HG03432 (cell line): ENCODE measurements around the gene ST8SIA6.
"Not testable (repeated sequence)": the region's sequence is repeated elsewhere in the genome, so short reads cannot be mapped to it uniquely, and the experiment has no call there.

Experiments used
- ATAC-seq: cut with Tn5 transposase; IDR thresholded peaks from one replicate; pipeline ENCODE4 v1.9.1; 2021; ENCODE audit warnings: mild to moderate bottlenecking, moderate library complexity; ENCODE audit not compliant: unreplicated experiment

The ST8SIA6 gene

DNA sequence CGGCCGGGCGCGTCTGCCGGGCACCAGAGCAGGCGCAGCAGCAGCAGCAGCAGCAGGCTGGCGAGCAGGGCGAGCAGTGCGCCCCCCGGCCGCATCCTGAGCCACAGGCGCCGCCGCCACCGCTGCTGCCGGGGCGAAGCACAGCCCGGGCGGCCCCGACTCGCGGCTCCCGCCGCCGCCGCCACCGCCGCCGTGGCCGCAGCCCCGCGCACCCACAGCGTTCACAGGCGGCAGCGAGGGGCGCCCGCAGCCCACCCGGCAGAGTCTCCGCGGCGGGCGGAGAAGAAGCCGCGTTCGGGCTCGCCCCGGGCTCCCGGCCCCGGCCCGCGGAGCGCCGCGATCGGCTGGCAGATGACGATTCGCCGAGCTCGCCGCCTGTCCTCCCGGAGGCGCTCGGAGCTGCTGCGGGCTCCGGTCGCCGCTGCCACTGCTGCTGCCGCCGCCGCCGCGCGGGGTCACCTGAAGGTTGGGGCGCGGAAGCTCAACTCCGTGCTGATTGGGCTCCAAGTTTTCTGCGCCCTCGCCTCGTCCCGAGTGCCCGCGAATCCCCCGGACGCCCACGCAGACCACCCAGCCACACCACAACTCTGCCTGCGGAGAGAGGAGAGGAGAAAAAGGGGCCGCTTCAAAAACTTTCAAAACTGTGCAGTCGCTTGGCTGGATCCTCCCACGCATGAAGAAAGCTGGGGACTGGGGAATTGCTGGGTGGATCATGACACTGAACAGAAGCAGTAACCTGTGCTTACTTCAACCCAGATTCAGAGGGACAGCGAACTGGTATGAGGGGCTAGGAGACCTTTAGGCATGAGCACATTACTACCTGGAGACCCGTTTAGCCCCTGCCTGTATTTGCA lies at the start of gene ST8SIA6:
Gene ST8SIA6, minus strand, starts transcription at position 435 of the 854 bp plus-strand sequence. Its CDS starts 340 bp downstream, at position 95.
- peak; percentile 83 for ATAC-seq

DNA sequence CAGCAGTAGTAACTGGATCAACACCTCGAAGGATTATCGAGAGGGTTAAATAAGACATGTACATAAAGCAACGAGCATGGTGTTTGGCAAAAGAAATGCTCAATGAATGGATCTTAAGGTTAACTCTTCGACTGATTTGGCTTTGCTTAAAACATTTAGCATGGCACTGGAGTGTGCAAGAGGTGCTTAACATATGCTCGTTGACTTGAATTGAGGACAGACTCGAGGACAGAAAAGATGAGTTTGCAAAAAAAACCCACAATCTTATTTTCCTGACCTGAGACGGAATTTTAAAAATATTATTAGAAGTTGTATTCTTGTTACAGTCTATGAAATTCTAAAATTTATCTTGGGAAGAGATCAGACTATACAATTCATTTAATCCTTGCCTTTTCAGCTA lies 49.4 kb upstream of the ST8SIA6 start:
- no peak for ATAC-seq

DNA sequence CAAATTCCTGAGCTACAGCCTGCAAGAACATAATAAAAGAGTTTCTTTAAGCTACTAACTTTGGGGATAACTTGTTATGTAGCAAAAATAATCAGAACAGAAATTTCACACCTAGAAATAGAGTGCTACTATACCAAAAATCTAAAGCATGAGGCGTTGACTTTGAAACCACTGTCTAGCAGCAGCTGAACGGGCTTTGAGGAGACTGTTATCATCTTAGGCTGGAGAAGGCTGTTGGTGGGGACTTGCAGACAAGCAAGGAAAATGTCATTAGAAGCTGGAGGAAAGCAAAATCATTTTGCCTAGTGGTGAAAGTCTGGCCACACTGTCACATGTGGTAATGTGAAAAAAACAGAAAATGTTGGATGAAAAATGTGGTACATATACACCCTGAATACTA lies 48.4 kb upstream of the ST8SIA6 start:
- ATAC-seq, result no peak

GRCh38 chr10:17499014-17499413 lies 44.6 kb upstream of the ST8SIA6 start:
- ATAC-seq, result not testable (repeated sequence)

DNA sequence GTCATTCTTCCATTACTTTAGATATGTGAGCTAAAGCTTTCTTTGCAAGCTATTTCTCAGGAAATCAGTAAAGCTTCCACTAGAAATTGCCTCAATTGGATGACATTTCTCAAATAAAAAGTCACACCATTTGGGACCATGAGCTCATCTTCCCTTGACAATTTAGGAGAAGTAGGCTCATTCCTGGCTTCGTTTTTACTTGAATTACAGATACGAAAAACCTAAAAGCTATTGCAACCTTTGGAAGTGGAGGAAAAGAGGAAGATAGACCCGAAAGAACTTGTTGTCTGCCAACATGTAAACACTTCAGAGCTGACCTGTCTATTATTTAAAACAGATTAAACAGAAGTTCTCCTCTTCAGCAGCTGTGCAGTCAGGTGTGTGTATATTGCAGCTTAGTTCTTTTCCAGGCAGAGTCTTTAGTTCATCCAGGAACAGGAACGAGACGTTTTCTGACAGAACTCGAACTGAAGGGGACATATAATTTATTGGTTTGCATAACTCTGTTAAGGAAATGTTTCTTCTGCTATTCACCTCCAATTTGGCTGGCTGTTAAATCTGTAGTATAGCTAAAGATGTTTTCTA lies 43.1 kb upstream of the ST8SIA6 start:
- ATAC-seq, result no peak

DNA sequence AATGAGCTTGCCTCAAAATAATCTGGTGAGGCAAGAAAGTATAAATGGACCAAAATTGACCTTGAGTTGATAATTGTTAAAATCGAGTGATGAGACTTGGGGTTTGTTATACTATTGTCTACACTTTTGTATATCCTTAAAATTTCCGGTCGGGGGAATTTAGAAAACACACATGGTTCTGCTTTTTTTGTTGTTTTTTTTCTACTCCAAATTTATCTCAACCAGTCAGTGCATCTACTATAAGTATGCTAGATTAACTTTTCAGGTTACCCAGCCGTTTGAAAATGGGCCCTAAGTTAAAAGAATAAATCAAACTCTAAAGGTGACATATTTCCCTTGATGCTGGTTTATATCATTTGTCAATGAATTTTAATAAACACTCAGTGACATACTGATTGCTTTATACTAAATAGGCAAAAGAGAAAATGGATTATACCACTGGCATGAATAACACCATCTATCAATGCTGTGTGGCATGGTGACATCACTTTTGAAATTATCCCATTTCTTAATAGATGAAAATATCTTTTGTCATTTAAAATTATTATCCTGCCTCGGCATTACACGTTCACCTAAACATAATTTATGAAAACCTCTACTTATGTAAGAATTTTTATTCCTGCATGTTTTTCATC lies 40.3 kb upstream of the ST8SIA6 start:
- ATAC-seq, result no peak

- ATAC-seq, result no peak
These were observed 34.5 kb upstream of the ST8SIA6 start for GRCh38 chr10:17488848-17489247.

DNA sequence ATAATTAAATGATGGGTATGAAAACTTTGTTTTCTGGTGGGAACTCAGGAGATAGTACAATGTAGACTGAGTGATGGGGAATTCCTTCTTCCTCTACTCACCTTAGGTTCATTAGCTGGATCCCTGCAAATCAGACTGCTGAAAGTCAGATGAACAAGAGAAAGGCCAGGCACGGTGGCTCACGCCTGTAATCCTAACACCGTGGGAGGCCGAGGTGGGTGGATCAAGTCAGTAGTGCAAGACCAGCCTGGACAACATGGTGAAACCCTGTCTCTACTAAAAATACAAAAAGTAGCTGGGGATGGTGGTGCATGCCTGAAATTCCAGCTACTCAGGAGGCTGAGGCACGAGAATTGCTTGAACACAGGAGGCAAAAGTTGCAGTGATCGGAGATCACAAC lies 28.7 kb upstream of the ST8SIA6 start:
- ATAC-seq, result no peak

DNA sequence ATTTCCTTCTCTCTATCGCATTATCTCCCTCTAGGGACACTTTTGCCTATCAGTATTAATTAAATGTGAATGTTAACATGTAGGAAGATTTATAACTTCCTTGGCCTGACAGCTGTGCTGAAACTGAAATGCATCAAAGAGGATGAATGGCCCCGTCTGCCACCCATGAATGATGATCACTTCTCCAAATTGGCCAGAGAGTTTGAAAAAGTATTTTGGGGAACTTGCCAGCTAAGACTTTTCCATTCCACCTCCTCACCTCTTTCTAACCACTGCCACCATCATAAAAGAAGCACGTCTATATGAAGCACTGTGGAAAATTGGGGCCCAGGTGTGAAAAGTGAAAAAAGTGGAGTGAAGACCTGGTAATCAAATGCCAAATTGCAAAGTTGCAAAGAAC lies 25.4 kb upstream of the ST8SIA6 start:
- ATAC-seq, result no peak

GRCh38 chr10:17479015-17479615 lies 24.7 kb upstream of the ST8SIA6 start:
- ATAC-seq, result no peak

DNA sequence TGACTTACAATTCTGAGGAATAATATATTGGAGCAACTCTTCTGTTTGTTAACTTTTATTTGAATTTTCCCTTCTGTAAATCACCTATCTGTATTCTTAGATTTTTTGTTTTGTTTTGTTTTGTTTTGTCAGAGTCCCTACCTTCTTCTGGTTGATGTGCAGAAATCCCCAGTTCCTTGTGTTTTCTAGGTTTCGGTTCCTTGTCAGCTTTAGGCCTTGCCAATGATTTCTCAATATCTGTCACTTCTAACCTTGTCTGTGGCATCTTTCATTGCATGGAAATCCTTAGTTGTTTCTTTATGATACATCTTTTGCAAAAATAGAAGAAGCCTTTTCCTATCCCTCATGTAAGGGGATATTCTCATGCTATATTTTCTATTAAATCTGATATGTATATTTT lies 21.7 kb upstream of the ST8SIA6 start:
- peak; percentile 61 for ATAC-seq

DNA sequence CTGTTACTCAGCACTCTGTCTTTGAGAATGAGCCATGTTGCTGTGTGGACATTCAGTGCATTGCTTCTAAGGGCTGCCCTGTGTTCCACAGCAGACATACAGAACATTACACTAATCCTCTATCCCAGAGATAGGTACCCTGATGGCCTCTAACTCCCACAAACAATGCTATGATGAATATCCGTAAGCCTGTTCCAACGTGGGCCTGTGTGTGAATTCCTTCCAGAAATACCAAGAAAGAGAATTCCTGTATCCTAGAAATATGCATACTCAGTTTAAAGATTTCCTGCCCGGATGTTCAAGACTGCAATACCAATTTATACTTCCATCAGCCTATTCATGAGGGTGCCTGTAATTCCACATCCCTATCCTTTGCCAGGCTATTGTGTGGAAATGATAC lies 21.3 kb upstream of the ST8SIA6 start:
- no peak for ATAC-seq

GRCh38 chr10:17474595-17475323 lies 20.4 kb upstream of the ST8SIA6 start:
- no peak for ATAC-seq

DNA sequence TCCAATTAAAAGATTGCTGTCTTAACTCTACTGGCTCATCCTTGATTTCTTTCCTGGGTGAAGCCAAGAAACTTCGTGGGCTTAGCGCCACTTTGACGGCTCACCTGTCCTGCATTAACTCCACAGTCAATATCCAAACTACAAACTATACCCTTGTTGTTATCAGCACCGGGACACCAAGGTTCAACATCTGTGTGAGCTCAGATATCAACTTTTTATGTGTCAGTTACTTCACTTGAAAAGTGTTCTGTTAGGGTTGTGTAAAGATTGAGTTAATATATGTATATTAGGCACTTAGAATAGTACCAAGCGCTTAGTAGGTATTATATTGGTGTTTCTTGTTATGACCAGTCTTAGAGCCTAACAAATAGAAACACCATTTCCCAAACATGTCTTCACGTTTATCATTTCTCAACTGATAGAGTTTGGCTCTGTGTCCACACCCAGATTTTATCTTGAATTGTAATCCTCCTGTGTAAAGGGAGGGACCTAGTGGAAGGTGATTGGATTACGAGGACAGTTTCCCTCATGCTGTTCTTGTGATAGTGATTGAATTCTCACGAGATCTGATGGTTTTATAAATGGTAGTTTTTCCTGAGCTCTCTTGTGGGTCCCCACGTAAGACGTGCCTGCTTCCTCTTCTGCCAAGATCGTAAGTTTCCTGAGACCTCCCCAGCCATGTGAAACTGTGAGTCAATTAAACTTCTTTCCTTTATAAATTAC lies 19.0 kb upstream of the ST8SIA6 start:
- ATAC-seq, result no peak

GRCh38 chr10:17472481-17473227 lies 18.3 kb upstream of the ST8SIA6 start:
- ATAC-seq, result no peak

- ATAC-seq, result no peak
These were observed 15.9 kb upstream of the ST8SIA6 start for GRCh38 chr10:17470246-17470645.

GRCh38 chr10:17465328-17466125 lies 11.1 kb upstream of the ST8SIA6 start:
- no peak for ATAC-seq

DNA sequence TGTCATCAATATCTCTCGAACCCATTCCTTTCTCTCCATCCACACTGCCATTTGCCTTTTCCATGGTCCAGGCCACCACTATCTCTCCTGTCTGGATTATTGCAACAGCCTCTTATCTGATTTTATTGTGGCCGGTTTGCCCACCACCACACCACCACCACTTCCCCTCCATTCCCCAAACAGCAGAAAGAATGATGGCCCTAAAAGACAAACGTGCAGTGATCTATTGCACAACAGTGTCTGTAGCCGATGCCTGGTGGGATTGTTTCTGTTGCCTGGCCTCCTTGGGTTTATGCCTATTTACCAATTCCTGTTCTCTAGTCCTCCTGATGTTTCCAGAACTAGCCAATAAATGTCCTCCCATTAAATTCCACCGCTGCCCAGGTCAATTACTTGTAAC lies 10.2 kb upstream of the ST8SIA6 start:
- ATAC-seq, result no peak

GRCh38 chr10:17460756-17461155 lies 6.4 kb upstream of the ST8SIA6 start:
- no peak for ATAC-seq
